ENCODE results near the gene MAP2K7. TPM values are rescaled to one million over a fixed set of nuclear protein-coding genes. Genes with fewer than 3 reads are reported as not detected.

The MAP2K7 gene
- total RNA-seq, 1 experiment from 2014 or later, result 59.1 TPM

DNA sequence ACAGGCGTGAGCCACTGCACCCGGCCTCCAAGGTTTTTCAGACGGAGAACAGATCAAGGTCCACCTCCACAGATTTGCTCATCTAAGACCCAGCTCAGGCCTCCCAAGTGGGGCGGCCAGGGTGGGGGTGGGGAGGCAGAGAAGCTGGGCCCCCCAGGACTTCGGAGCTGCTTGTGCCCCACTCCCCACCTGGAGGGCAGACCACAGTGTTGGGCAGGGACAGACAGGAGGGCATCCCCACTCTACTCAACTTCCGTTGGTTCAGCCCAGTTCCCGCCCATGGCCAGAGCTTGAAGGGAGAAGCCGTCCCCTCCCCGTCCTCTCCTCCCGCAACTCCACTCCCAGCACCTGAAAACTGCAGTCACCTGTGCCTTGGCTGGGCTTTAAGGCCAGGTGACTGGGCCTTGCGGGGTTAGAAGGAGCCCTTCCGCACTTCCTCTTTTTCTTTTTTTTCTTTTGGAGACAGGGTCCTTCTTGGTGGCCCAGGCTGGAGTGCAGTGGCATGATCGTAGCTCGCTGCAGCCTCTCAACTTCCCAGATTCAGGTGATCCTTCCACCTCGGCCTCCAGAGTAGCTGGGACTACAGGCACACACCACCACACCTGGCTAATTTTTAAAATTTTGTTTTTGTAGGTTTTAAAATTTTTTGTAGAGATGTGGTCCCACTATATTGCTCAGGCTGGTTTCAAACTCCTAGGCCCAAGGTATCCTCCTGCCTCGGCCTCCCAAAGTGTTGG, 16.1 kb upstream of the MAP2K7 start:
- CTCF ChIA-PET, result interaction anchor here (0.9 to 4.0 kb wide), 3 partner anchors 12 to 18 kb away, joined by 4 to 14 read pairs (median 6); partner anchors contain the start of gene MAP2K7
- Histone ChIP-seq H3K79me2 (ENCODE audit: insufficient read depth, low read length) (peaks cover 34% of the 10 kb centered on the region), H3K9me3 (ENCODE audit: control insufficient read depth in 1 of 2, insufficient read depth in 1 of 2, low read depth in 1 of 2, low read length in 2 of 2) (no peaks in the 10 kb centered on the region), H3K36me3 (ENCODE audit: control insufficient read depth in 1 of 2, insufficient read depth in 2 of 2, low read length in 2 of 2) (no peaks in the 10 kb centered on the region), H3K9me2 (ENCODE audit: insufficient read depth) (no peaks in the 10 kb centered on the region), H3K4me2 (ENCODE audit: low read length) (peak overlapping the region; percentile 95), H3K9ac (ENCODE audit: low read length) (peak overlapping the region; percentile 97), H2AFZ (ENCODE audit: low read depth, low read length, poor library complexity, severe bottlenecking) (no peak overlapping the region), H3K4me1 (ENCODE audit: control insufficient read depth in 1 of 2, insufficient read depth in 2 of 2, low read length in 2 of 2) (peaks cover 13 to 42% of the 10 kb centered on the region in 2 experiments; a peak in 3 of 4 replicates), H3K27me3 (ENCODE audit: insufficient read depth, low read length) (no peaks in the 10 kb centered on the region), H3K27ac (ENCODE audit: low read depth, low read length) (peak overlapping the region; percentile 76), H3K4me3 (replicated peaks in 1 of 2; ENCODE audit: low read depth in 1 of 2, low read length in 2 of 2) (peak overlapping the region; percentile 81 to 94), H4K20me1 (ENCODE audit: insufficient read depth) (no peaks in the 10 kb centered on the region)
- no TSS peak for BruUV-seq (replicated peaks)
- no peak for TF ChIP-seq CBX3 (IDR thresholded peaks at IDR 0.05; ENCODE audit: low read depth)
- TF ChIP-seq YY1 (IDR thresholded peaks at IDR 0.05; ENCODE audit: extremely low read depth, insufficient replicate concordance, low read depth, low read length), result no peak
- no peak for TF ChIP-seq POLR2A (IDR thresholded peaks at IDR 0.05; ENCODE audit: borderline replicate concordance, extremely low read depth, insufficient read depth, insufficient read length)
- no peak for TF ChIP-seq SIN3A (IDR thresholded peaks at IDR 0.05; ENCODE audit: low read depth)
- no peak for TF ChIP-seq CEBPB (IDR thresholded peaks at IDR 0.05; ENCODE audit: low read depth)
- ATAC-seq (no peak), DNase-seq (ENCODE audit: low read depth, low spot score) (no peak)
- RAD21 ChIA-PET (ENCODE audit: low non-redundant PET in 1 of 2, low total read pairs in 2 of 2, uncharacterized antibody in 2 of 2, unreplicated experiment in 2 of 2), result no interaction called here
- intact Hi-C loops (cut with micrococcal nuclease), result loop anchor here (2.0 kb wide), 1 partner anchor 15 kb away; the partner anchor contains the start of gene MAP2K7
- POLR2A ChIA-PET, result interaction anchor here (0.7 to 3.0 kb wide), 6 partner anchors 12 to 35 kb away, joined by 3 to 10 read pairs (median 4); partner anchors contain the start of genes MAP2K7 and SNAPC2

DNA sequence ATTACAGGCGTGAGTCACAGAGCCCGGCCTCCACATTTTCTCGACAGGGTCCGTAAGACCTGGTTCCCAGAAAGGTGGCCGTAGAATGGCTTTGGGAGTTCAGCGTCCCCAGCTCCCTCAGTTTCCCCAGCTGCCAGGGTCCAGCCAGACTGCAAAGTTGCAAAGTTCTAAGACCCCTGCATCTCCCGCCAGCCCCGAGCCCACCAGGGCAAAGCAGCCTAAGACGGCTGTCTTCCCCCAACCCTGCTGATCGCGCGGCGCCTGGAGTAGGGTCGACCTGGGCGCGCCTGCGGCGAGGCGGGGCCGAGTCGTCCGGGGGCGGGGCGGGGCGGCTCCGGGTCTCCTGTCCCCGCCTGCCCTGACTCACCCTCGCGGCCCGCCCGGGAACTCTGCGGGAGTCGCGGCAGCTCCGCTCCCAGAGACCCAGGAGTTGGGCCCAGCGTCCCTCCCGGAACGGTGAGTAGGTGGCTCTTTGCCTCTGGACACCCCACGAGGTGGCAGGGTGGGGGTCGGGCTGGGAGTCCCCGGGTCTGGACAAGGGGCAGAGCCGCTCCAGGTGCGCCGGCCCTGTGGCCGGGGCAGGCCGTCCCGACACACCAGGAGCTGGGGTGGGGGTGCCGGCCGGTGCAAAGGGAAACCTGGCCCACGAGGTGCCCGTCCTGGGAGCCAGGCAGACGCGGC, 15.4 kb upstream of the MAP2K7 start, which contains the start of gene LRRC8E:
LRRC8E (plus strand) TSS at position 366 of the 681 bp plus-strand sequence. CDS start 7,094 bp downstream, outside the sequence.
- ChIA-PET RAD21 (ENCODE audit: low non-redundant PET in 1 of 2, low total read pairs in 2 of 2, uncharacterized antibody in 2 of 2, unreplicated experiment in 2 of 2) (no interaction called here), CTCF (interaction anchor here (0.9 to 4.0 kb wide), 3 partner anchors 13 to 19 kb away, joined by 4 to 14 read pairs (median 6); partner anchors contain the start of gene MAP2K7), POLR2A (interaction anchor here (1.0 to 3.0 kb wide), 5 partner anchors 12 to 32 kb away, joined by 3 to 10 read pairs (median 4); partner anchors contain the start of genes MAP2K7 and SNAPC2)
- TF ChIP-seq ZFX (IDR thresholded peaks at IDR 0.05) (peak; percentile 79; the same call in 1 of the 2 replicates), SP1 (IDR thresholded peaks at IDR 0.05; ENCODE audit: low read depth) (no peak), EGR1 (IDR thresholded peaks at IDR 0.05; ENCODE audit: low read depth) (peak; percentile 64; the same call in 1 of the 2 replicates), SRF (IDR thresholded peaks at IDR 0.05; ENCODE audit: low read depth) (no peak), POLR2AphosphoS5 (IDR thresholded peaks at IDR 0.05; ENCODE audit: low read depth, low read length) (peak; percentile 95), CEBPB (IDR thresholded peaks at IDR 0.05; ENCODE audit: low read depth) (no peak)
- intact Hi-C loops (cut with micrococcal nuclease), result loop anchor here (2.0 kb wide), 1 partner anchor 15 kb away; the partner anchor contains the start of gene MAP2K7
- Histone ChIP-seq H2AFZ (ENCODE audit: low read depth, low read length, poor library complexity, severe bottlenecking) (no peak within 1 kb of the TSS), H3K9ac (ENCODE audit: low read length) (peak within 1 kb of the TSS; percentile 97), H3K4me2 (ENCODE audit: low read length) (peak within 1 kb of the TSS; percentile 95), H3K27ac (ENCODE audit: low read depth, low read length) (peak within 1 kb of the TSS; percentile 76), H3K9me2 (ENCODE audit: insufficient read depth) (no peaks in the 10 kb centered on the region), H3K9me3 (ENCODE audit: control insufficient read depth in 1 of 2, insufficient read depth in 1 of 2, low read depth in 1 of 2, low read length in 2 of 2) (no peaks in the 10 kb centered on the region), H3K27me3 (ENCODE audit: insufficient read depth, low read length) (no peaks in the 10 kb centered on the region), H3K36me3 (ENCODE audit: control insufficient read depth in 1 of 2, insufficient read depth in 2 of 2, low read length in 2 of 2) (no peaks in the 10 kb centered on the region), H4K20me1 (ENCODE audit: insufficient read depth) (no peaks in the 10 kb centered on the region), H3K4me3 (replicated peaks in 1 of 2; ENCODE audit: low read depth in 1 of 2, low read length in 2 of 2) (peak within 1 kb of the TSS; percentile 81 to 94), H3K4me1 (ENCODE audit: control insufficient read depth in 1 of 2, insufficient read depth in 2 of 2, low read length in 2 of 2) (peaks cover 13 to 42% of the 10 kb centered on the region in 2 experiments; a peak in 3 of 4 replicates), H3K79me2 (ENCODE audit: insufficient read depth, low read length) (peaks cover 36% of the 10 kb centered on the region)
- DNase-seq (ENCODE audit: low read depth, low spot score), result no peak
- peak; percentile 98 for ATAC-seq
- BruUV-seq (replicated peaks), result no TSS peak

Measured in HCT116 (cell line).